ENCODE measurements around the gene SEC61A1.

Gene SEC61A1

GRCh38 chr3:128111147-128111546 lies 58.9 kb downstream of the SEC61A1 start:
- no peak for DNase-seq (ENCODE audit: low read depth in 1 of 2, low spot score in 1 of 2)

GRCh38 chr3:128112357-128112968 lies 60.2 kb downstream of the SEC61A1 start:
- no peak for DNase-seq (ENCODE audit: low read depth in 1 of 2, low spot score in 1 of 2)

- DNase-seq (ENCODE audit: low read depth in 1 of 2, low spot score in 1 of 2) = no peak
Measured at GRCh38 chr3:128113817-128114794, 61.9 kb downstream of the SEC61A1 start.

All from stimulated activated CD4-positive, alpha-beta T cell treated with anti-CD3 and anti-CD28 coated beads, Interleukin-15, amount 100 ng/mL, for 1 hour (primary cell).